ENCODE measurements around the gene DENND1A.

The DENND1A gene

DNA sequence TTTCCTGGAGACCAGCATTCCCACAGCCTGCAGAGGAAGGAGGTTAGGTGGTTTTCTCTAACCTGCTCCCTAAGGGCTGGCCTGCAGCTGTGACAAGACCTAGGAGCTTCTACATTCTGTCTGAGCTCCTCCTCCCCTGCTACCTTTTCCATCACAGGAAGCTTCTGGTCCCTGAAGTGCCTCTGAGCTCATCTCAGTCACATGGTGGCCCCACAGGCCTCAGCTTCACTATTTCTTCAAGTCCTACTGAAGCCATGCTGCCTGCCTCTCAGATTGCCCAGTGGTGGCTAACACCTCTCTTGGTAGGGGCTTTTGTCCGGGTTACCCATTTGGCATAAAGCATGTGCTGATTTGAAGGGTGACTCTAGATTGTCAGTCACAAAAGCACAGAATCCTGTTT lies 314.5 kb downstream of the DENND1A start:
- no peak for DNase-seq (ENCODE audit: low read depth)

- no peak for DNase-seq (ENCODE audit: low read depth)
Measured at GRCh38 chr9:123614306-123615263, 315.3 kb downstream of the DENND1A start.

DNA sequence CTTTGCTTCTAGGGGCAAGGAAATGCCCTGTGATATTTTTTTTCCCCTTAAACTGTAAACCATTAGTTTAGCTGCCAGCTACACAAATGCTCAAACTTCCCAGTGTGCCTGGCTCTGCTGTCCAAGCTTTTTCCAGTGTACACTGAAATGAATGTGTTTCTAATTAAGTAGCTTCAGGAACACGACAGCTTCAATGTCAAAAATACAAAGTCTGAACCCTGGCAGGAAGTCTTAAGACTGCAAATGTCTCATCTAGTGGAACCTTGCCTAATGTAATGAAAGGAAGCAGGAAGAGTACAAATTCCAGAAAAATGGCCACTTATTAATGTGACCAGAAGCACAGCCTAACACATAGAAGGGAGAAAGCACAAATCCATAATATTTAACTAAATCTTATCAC lies 318.7 kb downstream of the DENND1A start:
- no peak for DNase-seq (ENCODE audit: low read depth)

DNA sequence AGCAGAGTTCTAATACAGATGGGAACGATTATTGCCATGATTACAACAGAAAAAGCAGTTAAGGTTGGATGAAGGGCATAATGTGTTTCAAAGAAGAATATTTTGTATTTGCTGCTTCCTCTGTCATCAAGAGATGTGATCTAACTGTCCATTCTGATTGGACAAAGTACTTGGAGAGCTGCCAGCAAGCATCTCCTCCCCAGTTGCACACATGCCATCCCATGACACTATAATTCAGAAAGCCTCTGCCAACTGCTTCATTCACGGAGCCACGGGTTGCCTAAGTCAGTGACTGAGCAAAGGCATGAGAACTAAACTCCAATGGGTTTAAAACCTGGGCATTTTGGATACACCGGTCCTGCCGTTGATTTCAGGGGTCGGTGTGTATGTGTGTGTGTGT lies 320.1 kb downstream of the DENND1A start:
- DNase-seq (ENCODE audit: low read depth): no peak

GRCh38 chr9:123608104-123608503 lies 321.8 kb downstream of the DENND1A start:
- no peak for DNase-seq (ENCODE audit: low read depth)

GRCh38 chr9:123607479-123607878 lies 322.4 kb downstream of the DENND1A start:
- DNase-seq (ENCODE audit: low read depth): no peak

DNA sequence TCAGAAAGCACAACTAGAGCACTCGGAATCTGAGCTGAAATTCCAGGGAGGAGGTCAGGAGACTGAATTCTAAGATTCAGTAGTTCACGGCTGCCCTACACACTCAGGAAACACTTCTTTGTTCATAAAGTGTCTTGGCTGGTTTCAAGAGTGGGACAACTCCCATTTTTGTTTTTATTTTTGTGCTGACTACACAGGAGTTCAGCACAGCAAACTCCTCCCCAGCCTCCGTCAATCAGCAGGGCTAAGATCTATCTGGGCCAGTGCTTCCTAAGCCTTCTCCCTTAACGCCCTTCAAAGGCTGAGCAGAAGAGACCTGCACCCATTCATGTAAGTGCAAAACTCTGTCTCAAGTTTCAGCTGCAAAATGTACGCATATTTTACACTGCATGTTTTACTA lies 323.8 kb downstream of the DENND1A start:
- no peak for DNase-seq (ENCODE audit: low read depth)

DNA sequence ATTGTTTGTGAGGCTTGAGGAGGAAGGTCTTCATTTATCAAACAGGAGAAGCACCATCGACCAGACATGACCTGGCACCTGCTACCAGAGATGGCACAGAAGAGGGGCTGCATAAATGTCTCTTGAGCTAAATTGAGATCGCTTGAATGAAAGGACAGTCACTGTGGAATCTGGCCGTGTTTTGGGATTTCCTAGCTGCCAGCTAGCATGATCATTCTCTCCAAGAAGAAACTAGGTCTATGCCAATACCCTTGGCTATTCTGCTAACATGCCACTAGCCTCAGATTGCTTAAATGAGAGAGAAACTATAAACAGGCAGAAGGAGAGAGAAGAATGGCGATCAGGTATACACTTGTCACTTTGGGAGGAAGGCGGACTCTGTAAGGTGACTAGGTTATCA lies 324.6 kb downstream of the DENND1A start:
- no peak for DNase-seq (ENCODE audit: low read depth)

GRCh38 chr9:123604861-123605260 lies 325.1 kb downstream of the DENND1A start:
- DNase-seq (ENCODE audit: low read depth): no peak

GRCh38 chr9:123601828-123602227 lies 328.1 kb downstream of the DENND1A start:
- no peak for DNase-seq (ENCODE audit: low read depth)

DNA sequence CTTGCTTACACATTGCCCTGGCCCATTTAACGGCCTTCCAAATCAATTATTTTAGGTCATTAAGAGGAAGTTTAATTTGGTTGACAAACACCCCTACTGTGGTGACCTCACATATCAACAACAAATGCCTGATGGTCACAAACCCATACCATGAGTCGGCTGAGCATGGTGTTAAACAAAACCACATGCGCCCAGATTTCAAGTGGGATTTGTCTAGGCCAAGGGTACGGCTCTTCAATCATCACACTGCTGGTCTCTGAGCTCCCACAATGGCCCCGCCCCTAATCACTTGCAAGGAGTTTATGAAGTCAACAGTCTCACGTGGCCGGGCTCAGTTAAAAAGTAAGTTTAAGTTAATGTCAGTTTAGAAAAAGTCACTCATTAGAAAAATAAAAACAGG lies 330.1 kb downstream of the DENND1A start:
- DNase-seq (ENCODE audit: low read depth): no peak

DNA sequence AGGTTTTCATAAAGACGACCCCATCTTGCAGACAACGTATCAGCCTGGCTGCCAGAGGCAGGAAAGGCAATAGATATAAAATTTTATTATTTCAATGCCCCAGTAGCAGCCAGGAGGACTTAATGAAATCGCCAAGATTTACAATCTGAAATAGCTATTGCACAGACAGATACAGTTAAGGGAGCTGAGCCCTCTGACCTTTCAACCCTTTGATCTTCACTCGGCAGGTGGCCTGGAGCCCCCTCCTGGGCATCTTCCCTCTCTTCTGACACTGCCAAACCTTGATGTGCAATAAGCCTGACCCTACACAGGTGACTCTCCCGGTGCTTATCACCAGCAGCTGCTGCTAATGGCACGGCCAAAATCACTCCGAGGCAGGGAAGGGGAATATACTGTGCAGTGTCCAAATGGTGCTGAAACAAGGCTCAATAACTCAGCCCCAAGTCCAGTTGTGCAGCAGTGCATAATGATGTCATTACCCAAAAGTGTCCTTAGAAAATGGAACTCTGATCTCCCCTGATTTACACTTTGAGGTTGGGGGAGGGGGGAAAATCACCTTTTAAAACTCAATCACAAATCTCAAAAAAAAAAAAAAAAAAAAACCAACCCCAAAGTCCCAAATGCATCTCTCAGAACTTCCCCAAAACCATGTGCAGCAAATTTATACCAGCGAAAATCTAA lies 331.9 kb downstream of the DENND1A start:
- DNase-seq (ENCODE audit: low read depth): no peak

GRCh38 chr9:123597048-123597447 lies 332.9 kb downstream of the DENND1A start:
- DNase-seq (ENCODE audit: low read depth): no peak

DNA sequence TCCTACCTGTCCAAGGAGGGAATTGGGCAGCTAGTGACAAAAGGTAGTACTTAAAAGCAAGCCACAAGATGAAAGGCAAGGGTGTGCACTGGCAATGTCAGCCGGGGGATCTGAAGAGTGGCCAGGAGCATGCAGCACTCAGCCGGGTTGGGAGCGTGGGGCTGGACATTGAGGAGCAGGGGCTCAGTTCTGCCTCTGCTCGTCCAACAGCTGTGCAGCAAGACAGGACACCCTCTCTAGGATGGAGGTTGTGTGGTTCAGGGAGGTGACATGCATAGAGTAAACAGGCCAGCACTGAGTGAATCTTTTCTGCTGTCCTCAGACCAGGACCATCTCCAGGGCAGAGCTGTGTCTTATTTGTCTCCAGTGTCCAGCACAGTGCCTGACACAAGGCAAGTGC lies 338.6 kb downstream of the DENND1A start:
- no peak for DNase-seq (ENCODE audit: low read depth)

DNA sequence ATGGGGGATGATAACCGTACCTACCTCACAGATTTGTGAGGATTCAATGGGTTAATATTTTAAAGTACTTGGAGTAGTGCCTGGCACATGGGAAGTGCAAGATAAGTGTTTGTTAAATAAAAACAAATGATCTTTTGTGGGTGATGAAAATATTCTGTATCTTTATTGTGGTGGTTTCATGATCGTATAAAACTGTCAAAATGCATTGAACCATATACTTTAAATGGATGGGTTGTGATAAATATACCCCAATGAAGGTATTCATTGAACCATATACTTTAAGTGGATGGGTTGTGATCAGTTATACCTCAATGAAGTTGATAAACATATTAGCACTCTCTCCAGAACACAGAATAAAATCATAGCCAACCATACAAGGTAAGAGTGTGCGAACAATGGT lies 339.4 kb downstream of the DENND1A start:
- DNase-seq (ENCODE audit: low read depth): no peak

DNA sequence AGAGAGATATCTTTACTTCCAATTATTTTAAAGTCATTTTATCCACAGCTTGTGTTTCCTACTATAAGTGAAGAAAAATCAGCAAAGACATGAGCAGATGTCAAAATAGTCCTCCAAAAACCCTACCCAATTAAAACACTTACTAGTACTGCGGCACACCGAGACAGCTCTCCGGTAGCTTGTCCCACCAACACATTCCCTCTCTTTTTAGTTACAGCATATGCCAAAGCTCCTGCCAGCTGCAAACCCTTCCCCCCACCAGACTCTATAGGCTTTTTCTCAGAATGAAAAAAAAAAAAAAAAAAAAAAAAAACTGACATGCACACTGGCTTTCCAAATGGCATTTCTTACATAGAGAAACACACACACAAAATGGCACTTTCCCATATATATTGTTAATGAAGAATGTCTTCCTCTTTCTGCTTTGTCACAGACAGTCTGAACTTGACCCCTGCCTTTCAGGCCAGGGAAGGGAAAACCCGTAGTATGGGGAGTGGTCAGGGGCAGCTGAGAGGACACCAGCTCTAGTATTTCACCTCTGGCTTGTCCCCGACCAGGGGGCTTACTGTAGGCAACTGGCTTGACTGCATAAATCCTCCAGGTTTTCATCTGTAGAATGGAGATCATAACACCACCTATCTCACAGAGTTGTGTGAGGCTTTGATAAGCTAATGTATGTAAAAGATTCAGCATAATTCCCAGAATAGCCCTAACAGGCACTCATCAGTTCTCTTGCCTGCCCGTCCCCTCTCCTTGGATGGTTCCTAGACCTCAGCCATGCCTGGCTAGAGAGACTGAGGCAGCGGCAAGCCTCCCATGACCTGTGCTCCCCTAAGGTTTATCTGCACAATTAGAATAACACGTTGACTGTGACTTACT lies 340.3 kb downstream of the DENND1A start:
- no peak for DNase-seq (ENCODE audit: low read depth)

DNA sequence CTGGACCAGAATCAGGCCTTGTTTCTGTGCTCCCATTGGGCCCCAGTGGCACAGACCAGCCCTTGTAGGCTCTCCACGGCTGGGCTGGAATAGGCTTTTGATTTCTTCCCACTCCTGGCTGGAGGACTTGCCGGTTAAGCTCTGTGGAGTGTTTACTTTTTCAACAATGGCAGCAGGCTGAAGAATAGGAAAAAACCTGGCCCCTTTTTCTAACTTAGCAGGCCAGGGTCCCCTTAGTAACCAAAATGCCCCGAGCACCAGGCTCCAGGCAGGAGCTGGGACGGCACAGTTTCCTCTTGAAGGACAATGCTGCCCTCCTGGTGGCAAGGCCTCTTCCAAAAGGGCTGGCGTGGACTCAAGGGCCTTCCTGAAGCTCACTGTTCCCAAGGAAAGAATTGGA lies 343.7 kb downstream of the DENND1A start:
- no peak for DNase-seq (ENCODE audit: low read depth)

- DNase-seq (ENCODE audit: low read depth): no peak
Measured at GRCh38 chr9:123584202-123585176, 345.4 kb downstream of the DENND1A start.

- DNase-seq (ENCODE audit: low read depth): no peak
Measured at GRCh38 chr9:123583646-123584045, 346.3 kb downstream of the DENND1A start.

DNA sequence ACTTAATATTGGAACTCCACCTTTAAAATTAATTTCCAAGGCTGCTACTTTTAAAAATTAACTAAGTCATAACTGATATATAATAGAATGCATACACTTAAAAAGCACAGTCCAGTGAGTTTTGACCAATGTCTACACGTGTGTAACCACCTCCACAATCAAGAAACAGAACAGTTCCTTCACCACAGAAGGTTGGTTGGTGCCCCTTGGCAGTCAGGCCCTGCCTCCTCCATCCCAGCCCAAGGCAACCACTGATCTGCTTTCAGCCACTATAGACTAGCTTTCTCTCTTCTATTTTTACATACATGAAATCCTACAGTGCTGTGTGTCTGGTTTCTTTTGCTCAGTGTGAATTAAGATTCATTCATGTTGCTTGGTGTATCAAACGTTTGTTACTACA lies 358.7 kb downstream of the DENND1A start:
- no peak for DNase-seq (ENCODE audit: low read depth)

All from activated T-helper 9 cell treated with anti-CD3 and anti-CD28 coated beads, Interleukin-2, amount 50 U/mL, for 16 hours (primary cell).